Measurements from ENCODE around the gene NUP98. TPM values are rescaled to one million over a fixed set of nuclear protein-coding genes. Genes with fewer than 3 reads are reported as not detected.
A peak's percentile ranks its signal among the peaks of the same experiment; 100 is the strongest.

NUP98 gene
- total RNA-seq, 6 experiments from 2014 or later, result 29.7 to 69.0 (median 34.3) TPM

DNA sequence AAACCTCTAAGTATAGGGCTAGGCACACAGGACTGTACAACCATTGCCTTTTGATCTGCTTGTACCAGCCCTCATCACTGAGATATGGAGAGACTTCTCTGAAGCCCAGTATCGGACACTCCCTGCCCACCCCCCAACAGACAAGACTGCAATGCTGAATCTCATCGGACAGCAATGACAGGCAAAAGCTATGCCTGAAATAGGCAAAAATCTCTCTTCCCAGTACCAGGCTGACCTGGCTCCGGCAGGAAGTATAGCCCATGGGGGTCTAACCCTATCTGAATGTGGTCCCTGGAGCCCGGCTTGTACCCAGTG, 37.0 kb upstream of the NUP98 start:
- intact Hi-C loops (cut with DNase I), result no loop called here
- WGBS (ENCODE audit: insufficient coverage, low coverage, low lambda C conversion rate, missing lambda C conversion rate), result 57% methylated on average over 4 of the region's 4 CpGs
- ATAC-seq (no peak), DNase-seq (no peak)
- TF ChIP-seq POLR2A (IDR thresholded peaks at IDR 0.05) (no peak), CTCF (IDR thresholded peaks at IDR 0.05) (no peak)
- H3K27ac ChIP-seq, result peak overlapping the region in 1 of 3 donors; percentile 27
- no peaks in the 10 kb centered on the region for H3K9me3 ChIP-seq
- H3K4me3 ChIP-seq, result no peak overlapping the region
- H3K27me3 ChIP-seq, result no peaks in the 10 kb centered on the region
- H3K4me1 ChIP-seq, result peaks cover 0 to 11% (median 0%) of the 10 kb centered on the region in 4 donors
- peaks cover 0 to 3% (median 1%) of the 10 kb centered on the region in 4 donors for H3K36me3 ChIP-seq

GRCh38 chr11:3833449-3833848, 36.1 kb upstream of the NUP98 start:
- DNase-seq, result no peak
- WGBS (ENCODE audit: insufficient coverage, low coverage, low lambda C conversion rate, missing lambda C conversion rate), result 87% methylated on average over 2 of the region's 2 CpGs
- H3K4me1 ChIP-seq, result peaks cover 0 to 11% (median 0%) of the 10 kb centered on the region in 4 donors
- TF ChIP-seq CTCF (IDR thresholded peaks at IDR 0.05), result no peak
- no peak for TF ChIP-seq POLR2A (IDR thresholded peaks at IDR 0.05)
- H3K9me3 ChIP-seq, result no peaks in the 10 kb centered on the region
- intact Hi-C loops (cut with DNase I), result no loop called here
- H3K4me3 ChIP-seq, result no peak overlapping the region
- ATAC-seq, result no peak
- H3K27me3 ChIP-seq, result no peaks in the 10 kb centered on the region
- H3K36me3 ChIP-seq, result peaks cover 0 to 3% (median 1%) of the 10 kb centered on the region in 4 donors
- no peak overlapping the region for H3K27ac ChIP-seq

DNA sequence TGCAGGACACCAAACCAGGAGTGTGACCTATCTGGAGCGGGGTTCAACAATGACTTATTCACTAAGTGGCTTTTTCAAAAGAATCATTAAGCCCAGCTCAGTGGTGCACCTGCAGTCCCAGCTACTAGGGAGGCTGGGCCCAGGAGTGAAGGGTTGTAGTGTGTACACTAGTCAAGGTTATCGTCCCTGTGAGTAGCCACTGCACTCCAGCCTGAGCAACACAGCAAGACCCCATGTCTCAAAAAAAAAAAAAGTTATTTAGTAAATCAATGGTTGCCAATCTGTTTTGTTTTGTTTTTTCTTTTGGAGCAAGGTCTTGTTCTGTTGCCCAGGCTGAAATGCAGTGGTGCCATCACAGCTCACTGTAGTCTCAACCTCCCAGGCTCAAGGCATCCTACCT, 35.5 kb upstream of the NUP98 start:
- DNase-seq (no peak), ATAC-seq (no peak)
- intact Hi-C loops (cut with DNase I), result no loop called here
- WGBS (ENCODE audit: insufficient coverage, low coverage, low lambda C conversion rate, missing lambda C conversion rate), result 84% methylated on average over 2 of the region's 2 CpGs
- H3K27me3 ChIP-seq, result no peaks in the 10 kb centered on the region
- TF ChIP-seq POLR2A (IDR thresholded peaks at IDR 0.05) (no peak), CTCF (IDR thresholded peaks at IDR 0.05) (no peak)
- peaks cover 0 to 5% (median 2%) of the 10 kb centered on the region in 4 donors for H3K36me3 ChIP-seq
- no peak overlapping the region for H3K4me3 ChIP-seq
- peaks cover 0 to 11% (median 0%) of the 10 kb centered on the region in 4 donors for H3K4me1 ChIP-seq
- no peaks in the 10 kb centered on the region for H3K9me3 ChIP-seq
- H3K27ac ChIP-seq, result no peak overlapping the region

GRCh38 chr11:3831378-3832239, 34.3 kb upstream of the NUP98 start:
- ATAC-seq (peak; percentile 56 to 67 (median 62)), DNase-seq (peak in 1 of 3 donors; percentile 51)
- no peaks in the 10 kb centered on the region for H3K9me3 ChIP-seq
- H3K27me3 ChIP-seq, result no peaks in the 10 kb centered on the region
- H3K4me3 ChIP-seq, result no peak overlapping the region
- WGBS (ENCODE audit: insufficient coverage, low coverage, low lambda C conversion rate, missing lambda C conversion rate), result 66% methylated on average over 12 of the region's 13 CpGs
- peak overlapping the region in 1 of 3 donors; percentile 20 for H3K27ac ChIP-seq
- TF ChIP-seq POLR2A (IDR thresholded peaks at IDR 0.05), result no peak
- TF ChIP-seq CTCF (IDR thresholded peaks at IDR 0.05), result no peak
- H3K4me1 ChIP-seq, result peaks cover 0 to 11% (median 0%) of the 10 kb centered on the region in 4 donors
- peaks cover 0 to 14% (median 12%) of the 10 kb centered on the region in 4 donors for H3K36me3 ChIP-seq
- intact Hi-C loops (cut with DNase I), result no loop called here

All from right lobe of liver (tissue), 6 donors.